ENCODE results near the gene GCN1.
"Not testable (repeated sequence)": the region's sequence is repeated elsewhere in the genome, so short reads cannot be mapped to it uniquely, and the experiment has no call there.

GCN1 gene

GRCh38 chr12:120194534-120195395, at the start of gene GCN1:
TSS of gene GCN1 (minus strand) at chr12:120194715. CDS start at chr12:120194697, 18 bp downstream.
- DNase-seq: peak; percentile 85

- DNase-seq: no peak
These were observed 48.6 kb upstream of the GCN1 start for GRCh38 chr12:120242971-120243699.

GRCh38 chr12:120242275-120242799, 47.8 kb upstream of the GCN1 start:
- no peak for DNase-seq

- no peak for DNase-seq
These were observed 47.2 kb upstream of the GCN1 start for GRCh38 chr12:120241561-120242274.

GRCh38 chr12:120240495-120240833, 45.9 kb upstream of the GCN1 start:
- no peak for DNase-seq

- no peak for DNase-seq
These were observed 45.4 kb upstream of the GCN1 start for GRCh38 chr12:120239776-120240494.

GRCh38 chr12:120238839-120239445, 44.4 kb upstream of the GCN1 start:
- no peak for DNase-seq

GRCh38 chr12:120238217-120238616, 43.7 kb upstream of the GCN1 start:
- no peak for DNase-seq

GRCh38 chr12:120237360-120238171, 43.1 kb upstream of the GCN1 start:
- peak; percentile 80 for DNase-seq

GRCh38 chr12:120236809-120237208, 42.3 kb upstream of the GCN1 start:
- not testable (repeated sequence) for DNase-seq

- no peak for DNase-seq
These were observed 41.1 kb upstream of the GCN1 start for GRCh38 chr12:120235369-120236323.

- peak; percentile 65 for DNase-seq
These were observed 40.3 kb upstream of the GCN1 start for GRCh38 chr12:120234643-120235368.

- peak; percentile 96 for DNase-seq
These were observed 36.9 kb upstream of the GCN1 start for GRCh38 chr12:120231316-120232011.

GRCh38 chr12:120230974-120231315, 36.4 kb upstream of the GCN1 start:
- DNase-seq: no peak

- peak; percentile 95 for DNase-seq
These were observed 35.9 kb upstream of the GCN1 start for GRCh38 chr12:120230326-120230973.

- DNase-seq: peak; percentile 84
These were observed 35.2 kb upstream of the GCN1 start for GRCh38 chr12:120229487-120230325.

- DNase-seq: peak; percentile 74
These were observed 34.6 kb upstream of the GCN1 start for GRCh38 chr12:120229071-120229486.

Data from NCI-H226 (cell line).